ENCODE measurements around the gene OPA1. TPM values are rescaled to one million over a fixed set of nuclear protein-coding genes. Genes with fewer than 3 reads are reported as not detected.

Gene OPA1
- total RNA-seq, 1 experiment from 2014 or later: 75.4 TPM

DNA sequence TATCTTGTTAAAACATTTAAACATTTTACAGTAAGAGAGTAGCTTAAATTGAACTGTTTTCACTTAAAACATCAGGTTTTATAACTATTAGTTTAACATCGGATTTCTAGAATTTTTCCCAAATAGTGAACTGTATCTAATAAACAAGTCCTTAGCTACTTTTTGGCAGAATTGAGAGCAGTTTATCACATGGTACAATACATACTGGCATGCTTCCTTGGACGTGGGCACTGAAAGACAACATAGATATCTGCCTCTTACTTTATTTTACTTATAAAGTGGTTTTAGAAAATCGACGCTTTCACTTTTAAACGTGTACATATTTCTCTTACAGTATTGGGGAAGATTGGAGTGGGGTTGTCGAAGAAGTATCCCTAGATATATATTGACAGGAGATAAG lies 52.8 kb downstream of the OPA1 start:
- Mint-ChIP-seq H3K9me3 (no peaks in the 10 kb centered on the region), H3K36me3 (ENCODE audit: insufficient read depth in 1 of 3, low read depth in 3 of 3) (peaks cover 21 to 69% (median 59%) of the 10 kb centered on the region in 3 experiments; a peak in 5 of 7 replicates), H3K4me3 (no peak overlapping the region), H3K27me3 (ENCODE audit: low read depth) (no peaks in the 10 kb centered on the region), H3K4me1 (peaks cover 5 to 7% of the 10 kb centered on the region in 2 experiments), H3K27ac (no peak overlapping the region)
- Histone ChIP-seq H2BK20ac (ENCODE audit: low read depth, low read length, poor library complexity, severe bottlenecking) (no peak overlapping the region), H3K27ac (ENCODE audit: insufficient read length, low read depth, low read length) (no peak overlapping the region), H3K56ac (ENCODE audit: insufficient read length, low read depth, low read length) (no peak overlapping the region), H3K79me1 (ENCODE audit: insufficient read depth, low read depth, low read length, poor library complexity, severe bottlenecking) (no peaks in the 10 kb centered on the region), H3K14ac (ENCODE audit: insufficient read depth, low read length) (no peak overlapping the region), H3T11ph (ENCODE audit: low read length) (no peak overlapping the region), H3K79me2 (ENCODE audit: insufficient read depth, low read length) (no peaks in the 10 kb centered on the region), H2BK12ac (ENCODE audit: insufficient read length, low read depth, low read length) (no peak overlapping the region), H3K9me3 (ENCODE audit: control insufficient read depth, low read depth, low read length) (no peaks in the 10 kb centered on the region), H4K91ac (ENCODE audit: insufficient read length, low read depth, low read length) (no peak overlapping the region), H2BK120ac (ENCODE audit: low read depth, low read length, poor library complexity, severe bottlenecking) (no peak overlapping the region), H3K23me2 (ENCODE audit: insufficient read length, low read depth, low read length, poor library complexity, severe bottlenecking) (no peaks in the 10 kb centered on the region), H2BK5ac (ENCODE audit: insufficient read length, low read length) (no peak overlapping the region), H3K4ac (ENCODE audit: low read depth, low read length) (no peak overlapping the region), H3K18ac (ENCODE audit: insufficient read length, low read depth, low read length) (no peak overlapping the region), H4K20me1 (ENCODE audit: control insufficient read depth, insufficient read depth, insufficient read length) (no peaks in the 10 kb centered on the region), H3K23ac (ENCODE audit: insufficient read length, low read depth, low read length) (no peak overlapping the region), H4K8ac (replicated peaks; ENCODE audit: insufficient read length, low read depth, low read length) (no peak overlapping the region), H3K4me1 (ENCODE audit: insufficient read depth, low read length) (no peaks in the 10 kb centered on the region), H2BK15ac (ENCODE audit: low read depth, low read length) (no peak overlapping the region), H3K9ac (ENCODE audit: extremely low read depth, insufficient read length, low read length) (no peak overlapping the region), H3K4me2 (ENCODE audit: insufficient read depth, insufficient read length, low read length) (no peak overlapping the region), H4K5ac (ENCODE audit: insufficient read length, low read depth, low read length) (no peak overlapping the region), H3K27me3 (ENCODE audit: insufficient read depth, low read length) (no peaks in the 10 kb centered on the region), H2AK5ac (ENCODE audit: insufficient read length, low read length) (no peak overlapping the region), H2AFZ (ENCODE audit: low read length) (no peak overlapping the region)
- WGBS (ENCODE audit: extremely low coverage, insufficient read length, low lambda C conversion rate): no CpG with 5 or more reads among the region's 6 CpGs
- no peak for TF ChIP-seq CTCF (conservative IDR thresholded peaks at IDR 0.05)
- no peak for DNase-seq
